Measurements from ENCODE around the gene PHLDA1.

The PHLDA1 gene

DNA sequence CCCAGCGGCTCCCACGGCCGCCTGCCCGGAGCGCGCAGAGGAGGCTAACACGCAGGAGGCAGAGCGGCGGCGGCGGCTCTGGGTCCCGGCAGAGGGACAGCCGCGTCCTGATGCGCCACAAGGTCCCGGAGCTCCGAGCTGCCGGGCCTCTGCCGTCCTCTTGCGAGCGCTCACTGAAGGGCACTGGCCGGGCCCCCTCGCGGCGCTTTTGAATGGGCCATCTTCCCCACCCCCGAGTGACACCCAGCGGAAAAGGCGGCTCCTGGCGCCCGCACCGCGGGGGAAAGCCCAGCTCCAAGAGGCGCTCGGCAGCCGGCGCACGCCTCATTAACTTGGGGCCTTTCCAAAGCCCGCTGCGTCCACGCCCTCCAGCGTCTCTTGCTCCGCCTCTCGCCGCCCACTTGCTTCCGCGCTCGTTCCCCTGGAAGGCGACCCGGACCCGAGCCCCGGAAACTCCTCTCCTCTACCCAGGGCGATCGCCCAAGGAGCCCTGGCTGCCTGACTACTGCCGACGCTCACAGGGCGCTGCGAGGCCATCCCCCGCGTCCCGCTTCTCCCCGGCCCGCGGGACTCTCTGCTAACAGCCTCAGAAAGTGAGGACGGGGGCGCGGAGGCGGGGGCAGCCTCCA lies at the start of gene PHLDA1:
Gene PHLDA1, minus strand, starts transcription at position 363 of the 629 bp plus-strand sequence.
- DNase-seq, result peak; percentile 94 to 96

- DNase-seq, result no peak
Measured at GRCh38 chr12:76080729-76081415, 49.3 kb upstream of the PHLDA1 start.

- no peak for DNase-seq
Measured at GRCh38 chr12:76080017-76080728, 48.6 kb upstream of the PHLDA1 start.

GRCh38 chr12:76078748-76079147 lies 47.2 kb upstream of the PHLDA1 start:
- DNase-seq, result no peak

- no peak for DNase-seq
Measured at GRCh38 chr12:76075448-76075847, 43.9 kb upstream of the PHLDA1 start.

- DNase-seq, result no peak
Measured at GRCh38 chr12:76074701-76075336, 43.2 kb upstream of the PHLDA1 start.

GRCh38 chr12:76073561-76073960 lies 42.0 kb upstream of the PHLDA1 start:
- DNase-seq, result no peak

GRCh38 chr12:76072568-76072967 lies 41.0 kb upstream of the PHLDA1 start:
- DNase-seq, result no peak

DNA sequence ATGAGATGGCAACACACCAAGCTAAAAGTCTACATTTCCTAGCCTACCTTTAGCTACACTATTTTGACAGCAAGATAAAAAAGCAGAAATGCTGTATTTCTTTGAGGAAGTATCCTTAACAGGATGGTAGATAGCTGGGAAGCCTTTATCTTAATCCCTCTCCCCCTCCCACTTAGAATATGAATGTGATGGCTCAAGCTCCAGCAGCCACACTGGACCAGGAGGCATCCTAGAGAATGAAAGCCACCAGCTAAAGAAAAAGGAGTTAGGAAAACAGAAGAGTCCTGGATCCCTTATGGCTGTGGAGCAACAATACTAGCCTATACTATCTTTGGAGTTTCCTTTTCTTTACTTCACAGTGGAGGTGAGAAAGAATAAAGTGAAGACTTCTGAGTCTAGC lies 37.8 kb upstream of the PHLDA1 start:
- no peak for DNase-seq

- no peak for DNase-seq
Measured at GRCh38 chr12:76065917-76066316, 34.3 kb upstream of the PHLDA1 start.

DNA sequence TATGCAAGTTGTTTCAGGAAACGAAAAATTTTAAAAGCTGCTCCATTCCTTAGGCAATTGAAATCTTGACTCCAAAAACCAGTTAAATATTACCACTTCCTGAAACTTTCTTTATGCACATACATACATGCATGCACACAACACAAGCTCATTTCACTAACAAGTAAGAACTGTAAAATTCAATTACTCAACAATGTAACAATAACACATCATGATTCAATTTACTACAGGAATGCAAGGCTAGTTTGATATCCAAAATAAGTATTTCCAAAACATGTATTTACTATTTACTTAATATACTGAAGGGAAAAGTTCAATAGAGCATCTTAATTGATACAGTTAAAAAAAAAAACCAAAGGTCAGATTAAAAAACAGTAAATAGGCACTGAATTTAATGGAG lies 33.3 kb upstream of the PHLDA1 start:
- no peak for DNase-seq

- no peak for DNase-seq
Measured at GRCh38 chr12:76060111-76060510, 28.5 kb upstream of the PHLDA1 start.

GRCh38 chr12:76057326-76057725 lies 25.8 kb upstream of the PHLDA1 start:
- DNase-seq, result no peak

GRCh38 chr12:76055393-76055792 lies 23.8 kb upstream of the PHLDA1 start:
- no peak for DNase-seq

DNA sequence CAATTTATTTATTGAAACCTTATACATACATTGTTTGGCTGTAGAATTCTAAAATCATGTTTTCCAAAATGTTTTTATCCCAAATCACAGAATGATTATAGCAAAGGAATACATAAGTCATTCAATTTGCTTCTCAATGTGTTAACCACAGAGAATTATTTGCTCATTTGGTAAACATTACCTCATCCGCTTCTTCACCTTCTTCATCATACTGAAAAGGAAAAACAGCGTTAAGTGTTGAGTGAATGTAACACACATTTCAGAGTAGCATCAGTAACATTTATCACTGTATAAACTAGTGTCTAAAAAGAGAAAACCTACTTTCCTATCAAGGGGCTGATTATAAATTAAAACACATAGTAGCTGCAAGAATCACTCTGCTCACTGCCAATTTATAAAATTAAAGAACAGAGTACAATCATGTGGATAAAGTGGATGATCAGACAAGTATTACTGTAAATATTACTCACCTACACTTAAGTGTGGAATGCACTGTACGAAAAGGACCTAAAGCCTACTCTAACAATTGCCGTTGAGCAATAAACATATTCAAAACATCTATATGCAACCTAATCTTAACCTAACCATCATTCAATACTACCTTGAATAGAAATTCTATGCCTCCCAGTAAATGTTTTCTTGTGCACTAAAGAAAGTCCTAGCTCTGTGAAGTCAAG lies 18.1 kb upstream of the PHLDA1 start:
- no peak for DNase-seq

DNA sequence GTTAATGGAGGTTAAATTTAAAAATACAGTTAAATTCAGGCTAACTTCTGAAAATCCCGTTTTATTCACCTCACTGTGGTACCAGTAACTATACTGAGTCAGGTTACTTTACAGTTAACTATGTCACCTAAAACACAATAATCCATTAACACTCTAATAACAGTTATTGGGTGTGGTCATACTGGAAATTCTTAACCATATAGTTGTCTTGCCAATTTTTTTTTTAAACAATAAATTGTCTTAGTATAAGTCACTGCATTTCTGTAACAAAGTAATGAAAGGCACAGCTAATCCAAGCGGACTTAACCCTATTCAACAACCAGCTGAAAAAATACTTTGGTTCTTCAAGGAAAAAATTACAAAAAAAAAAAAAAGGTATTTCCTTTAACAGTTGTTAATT lies 16.2 kb upstream of the PHLDA1 start:
- DNase-seq, result no peak

GRCh38 chr12:76047060-76047459 lies 15.5 kb upstream of the PHLDA1 start:
- no peak for DNase-seq

GRCh38 chr12:76043377-76043776 lies 11.8 kb upstream of the PHLDA1 start:
- DNase-seq, result no peak

GRCh38 chr12:76042147-76042546 lies 10.6 kb upstream of the PHLDA1 start:
- DNase-seq, result no peak

DNA sequence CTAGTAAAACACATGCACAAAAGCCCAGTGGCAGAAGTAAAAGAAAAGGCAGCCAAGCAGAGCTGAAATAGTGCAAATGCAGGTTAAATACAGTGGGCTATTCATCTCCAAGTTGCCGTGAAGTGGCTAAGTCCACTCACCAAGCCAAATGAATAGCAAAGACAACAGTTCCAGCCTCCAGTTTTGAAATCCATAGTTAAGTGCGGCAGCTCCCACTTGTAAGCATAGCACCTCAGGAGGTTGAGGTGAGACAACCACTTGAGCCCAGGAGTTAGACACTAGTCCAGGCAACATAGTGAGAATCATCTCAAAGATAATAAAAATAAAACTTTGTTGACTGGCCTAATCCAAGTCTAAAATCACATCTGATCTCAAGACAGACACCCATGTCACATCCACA lies 9.8 kb upstream of the PHLDA1 start:
- no peak for DNase-seq

GRCh38 chr12:76040461-76040860 lies 8.9 kb upstream of the PHLDA1 start:
- DNase-seq, result no peak

GRCh38 chr12:76038176-76038575 lies 6.6 kb upstream of the PHLDA1 start:
- no peak for DNase-seq

All from activated CD4-positive, alpha-beta T cell treated with anti-CD3 and anti-CD28 coated beads for 4 hours (primary cell).